SH-SY5Y (cell line): ENCODE results near the gene HNMT.

Source experiments
- GATA2 ChIP-seq: IDR thresholded peaks from 2 replicates; pipeline ENCODE4 v1.6.1; 2011; ENCODE audit warnings: mild to moderate bottlenecking, low read depth, low read length
- GATA3 ChIP-seq: IDR thresholded peaks from 2 replicates; pipeline ENCODE4 v1.6.1; 2011; ENCODE audit warnings: low read depth, mild to moderate bottlenecking, low read length, moderate library complexity

DNA sequence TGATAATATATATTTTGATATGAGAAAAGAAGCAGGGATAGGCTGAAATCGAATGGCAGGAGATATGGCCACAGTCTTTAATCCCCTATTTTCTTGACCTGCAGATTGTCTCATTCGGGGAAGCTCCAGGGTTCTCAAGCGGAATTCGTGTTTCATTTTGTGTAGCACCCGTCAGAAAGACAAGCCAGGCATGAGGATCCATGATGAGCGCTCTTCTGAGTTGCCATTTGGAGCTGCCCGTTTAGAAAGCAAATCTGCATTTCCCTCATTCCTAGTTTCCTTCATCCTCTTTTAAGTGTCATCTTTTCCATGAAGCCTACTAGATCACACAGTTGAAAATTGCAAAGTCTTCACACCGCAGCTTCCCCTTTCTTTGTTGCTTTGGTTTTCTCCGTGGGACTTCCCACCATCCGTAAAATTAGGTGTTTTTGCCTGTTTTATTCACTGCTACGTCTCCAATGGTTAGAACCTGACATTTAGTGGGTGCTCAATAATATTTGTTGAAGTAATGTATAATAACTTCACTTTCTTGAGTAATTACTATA, 16.9 kb downstream of the HNMT start:
- TF ChIP-seq GATA2 (no peak), GATA3 (no peak)
